ENCODE results near the gene CCDC92B.

CCDC92B gene

DNA sequence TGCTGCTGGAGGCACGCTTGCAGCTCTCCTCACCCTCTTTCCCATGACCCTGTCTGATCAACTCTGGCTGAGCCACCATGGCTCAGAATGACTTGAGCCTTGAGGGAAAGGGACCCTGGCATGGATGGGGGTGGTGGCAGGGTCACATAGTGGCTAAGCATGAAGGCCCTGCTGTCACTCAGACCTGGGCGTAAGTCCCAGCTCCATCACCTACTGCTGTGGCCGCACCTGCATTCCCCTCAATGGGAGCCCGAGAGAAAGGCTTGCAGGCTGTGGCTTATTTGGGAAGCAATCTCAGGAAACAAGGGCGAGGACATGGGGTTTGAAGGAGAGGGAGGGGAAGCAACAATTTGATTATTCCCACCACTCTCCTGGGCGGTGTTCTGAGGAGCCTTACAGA lies 29.0 kb upstream of the CCDC92B start:
- no peak for DNase-seq (ENCODE audit: low read depth in 2 of 2)

- DNase-seq (ENCODE audit: low read depth in 2 of 2) = no peak
These were observed 27.9 kb upstream of the CCDC92B start for GRCh38 chr17:2777242-2777867.

DNA sequence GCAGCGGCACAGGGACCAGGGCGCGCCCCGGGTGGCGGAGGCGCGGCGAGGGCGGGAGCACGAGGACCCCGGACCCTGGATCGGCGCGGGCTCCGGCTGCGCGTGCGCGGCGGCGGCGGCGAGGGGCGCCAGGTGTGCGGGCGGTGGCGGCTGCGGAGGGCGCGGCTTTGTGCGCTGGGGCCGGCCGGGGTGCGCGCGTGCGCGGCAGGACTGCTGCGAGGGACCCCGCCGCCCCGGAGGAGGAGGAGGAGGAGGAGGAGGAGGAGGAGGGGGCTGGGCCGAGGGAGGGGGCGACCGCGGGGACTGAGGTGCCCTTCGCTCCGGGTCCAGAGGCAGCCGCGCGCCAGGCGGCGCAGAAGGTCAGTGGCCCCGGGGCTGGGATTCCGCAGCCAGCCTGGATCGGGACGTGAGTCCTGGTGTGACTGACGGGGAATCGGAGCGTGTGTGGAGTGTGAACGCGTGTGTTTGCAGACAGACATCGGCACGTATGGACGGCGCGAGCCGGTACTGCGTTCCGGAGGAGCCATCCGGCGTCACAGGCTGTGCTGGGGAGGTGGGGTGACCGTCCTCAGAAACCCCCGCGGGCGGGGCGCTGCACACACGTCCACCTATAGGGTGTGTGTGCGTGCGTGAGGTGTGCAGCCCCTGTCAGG lies 27.3 kb upstream of the CCDC92B start:
- DNase-seq (ENCODE audit: low read depth in 2 of 2) = no peak

DNA sequence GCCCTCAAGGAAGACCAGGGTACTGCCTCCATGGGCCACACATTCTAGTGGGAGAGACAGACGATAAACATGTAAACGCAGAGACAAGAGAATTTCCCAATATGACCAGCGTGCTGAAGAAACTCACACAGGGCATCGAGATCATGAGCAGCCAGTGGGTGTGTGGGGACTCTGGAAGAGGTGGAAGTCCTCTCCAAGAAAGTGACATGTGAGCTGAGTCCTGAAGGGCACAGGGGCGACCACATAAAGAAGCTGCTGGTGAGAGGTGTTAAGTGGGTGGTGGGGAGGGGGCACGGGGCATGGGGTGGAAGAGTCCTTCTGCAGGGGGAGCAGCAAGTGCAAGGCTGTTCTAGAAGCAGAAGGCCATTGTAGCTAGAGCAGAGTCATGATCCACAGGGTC lies 25.8 kb upstream of the CCDC92B start:
- no peak for DNase-seq (ENCODE audit: low read depth in 2 of 2)

DNA sequence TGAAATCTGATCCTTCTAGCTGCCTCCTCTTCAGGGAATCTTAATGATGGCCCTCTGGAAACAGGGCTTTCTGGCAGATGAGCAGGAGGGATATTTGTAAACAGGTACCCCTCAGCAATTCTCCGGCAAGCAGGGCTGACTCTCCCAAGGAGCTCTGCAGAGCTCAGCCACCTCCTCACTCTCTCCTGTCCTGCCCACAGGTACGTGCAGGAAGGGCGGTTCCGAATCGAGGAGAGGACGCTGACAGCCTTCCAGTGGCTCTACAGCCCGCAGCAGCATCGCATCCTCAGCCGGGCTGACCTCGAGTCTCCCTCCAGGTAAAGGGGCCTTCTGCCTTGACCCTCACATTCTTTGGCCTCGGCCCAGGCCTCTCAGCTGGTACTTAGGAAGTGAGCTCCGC lies 20.7 kb upstream of the CCDC92B start:
- DNase-seq (ENCODE audit: low read depth in 2 of 2) = no peak

DNA sequence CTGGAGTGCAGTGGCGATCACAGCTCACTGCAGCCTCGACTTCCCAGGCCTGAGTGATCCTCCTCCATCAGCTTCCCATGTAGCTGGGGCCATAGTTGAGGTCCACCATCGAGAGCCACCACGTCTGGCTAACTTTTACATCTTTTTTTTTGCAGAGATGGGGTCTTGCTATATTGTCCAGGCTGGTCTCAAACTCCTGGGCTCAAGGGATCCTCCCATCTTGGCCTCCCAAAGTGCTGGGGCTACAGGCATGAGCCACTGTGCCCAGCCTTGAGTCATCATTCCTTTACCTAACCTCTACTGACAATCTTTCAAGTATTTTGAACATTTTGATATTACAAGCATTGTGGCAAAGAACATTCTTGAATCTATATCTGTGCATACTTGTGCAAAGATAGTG lies 9.4 kb upstream of the CCDC92B start:
- DNase-seq (ENCODE audit: low read depth in 2 of 2) = no peak

GRCh38 chr17:2755891-2756724 lies 6.7 kb upstream of the CCDC92B start:
- DNase-seq (ENCODE audit: low read depth in 2 of 2) = no peak

DNA sequence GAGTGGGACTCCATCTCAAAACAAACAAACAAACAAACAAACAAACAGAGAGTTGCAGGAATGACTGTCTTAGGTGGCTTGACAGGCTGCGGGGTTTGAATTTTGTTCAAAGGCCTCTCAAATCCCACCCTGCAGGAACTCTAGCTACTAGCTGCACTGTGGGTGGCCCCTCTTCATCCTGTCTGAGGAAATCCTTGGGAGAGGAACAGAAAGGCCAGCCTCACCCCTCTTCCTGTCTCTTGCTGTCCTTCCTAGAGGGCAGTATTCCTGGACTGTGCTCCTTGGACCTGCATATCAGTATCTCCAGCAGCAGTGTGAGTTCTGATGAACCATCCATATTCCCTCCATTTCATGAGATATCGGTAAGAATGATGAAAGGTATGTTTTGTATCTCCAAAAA lies 2.0 kb upstream of the CCDC92B start:
- no peak for DNase-seq (ENCODE audit: low read depth in 2 of 2)

DNA sequence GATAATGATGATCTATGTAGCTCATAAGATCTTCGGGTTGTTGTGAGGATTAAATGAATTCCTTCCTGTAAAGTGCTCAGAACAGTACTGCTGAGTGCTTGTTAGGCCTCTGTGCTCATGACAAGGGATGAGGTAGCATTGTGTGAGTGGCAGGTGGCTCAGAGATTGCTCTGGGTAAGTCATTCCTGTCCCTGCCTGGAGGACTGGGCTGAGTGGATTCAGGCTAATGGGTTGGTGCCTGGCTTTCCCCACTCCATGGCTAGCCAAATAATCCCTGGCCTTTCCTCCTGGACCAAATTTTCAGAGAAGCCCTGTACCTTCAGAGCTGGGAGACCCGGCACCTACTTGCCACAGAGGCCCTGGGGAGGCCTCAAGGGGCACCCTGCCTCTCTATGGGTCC lies 1.3 kb upstream of the CCDC92B start:
- DNase-seq (ENCODE audit: low read depth in 2 of 2) = no peak

- DNase-seq (ENCODE audit: low read depth in 2 of 2) = peak; percentile 17 to 56
These were observed 331 bp upstream of the CCDC92B start for GRCh38 chr17:2749784-2750181.

- DNase-seq (ENCODE audit: low read depth in 2 of 2) = no peak
These were observed 4.0 kb downstream of the CCDC92B start for GRCh38 chr17:2745317-2746037.

- no peak for DNase-seq (ENCODE audit: low read depth in 2 of 2)
These were observed 11.8 kb downstream of the CCDC92B start for GRCh38 chr17:2737693-2738092.

DNA sequence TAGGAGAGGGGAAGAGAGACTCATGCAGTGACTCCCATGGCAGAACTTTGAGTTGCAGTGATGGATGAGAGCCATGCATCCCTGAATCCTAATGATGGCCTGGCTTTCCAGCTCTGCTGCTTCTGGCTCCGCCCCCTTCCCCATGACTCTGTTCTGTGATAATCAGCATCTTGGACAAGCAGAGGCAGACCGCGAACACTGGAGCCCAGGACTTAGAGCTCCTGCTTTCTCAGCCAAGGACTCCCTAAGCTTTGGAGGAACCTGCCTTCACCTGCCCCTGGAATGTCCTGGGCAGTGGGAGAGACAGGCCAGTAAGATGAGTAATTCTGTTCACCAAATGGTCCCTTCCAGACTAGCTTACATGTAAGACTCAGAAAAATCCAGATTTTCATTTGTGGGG lies 12.5 kb downstream of the CCDC92B start:
- DNase-seq (ENCODE audit: low read depth in 2 of 2) = no peak

GRCh38 chr17:2735896-2736295 lies 13.6 kb downstream of the CCDC92B start:
- no peak for DNase-seq (ENCODE audit: low read depth in 2 of 2)

DNA sequence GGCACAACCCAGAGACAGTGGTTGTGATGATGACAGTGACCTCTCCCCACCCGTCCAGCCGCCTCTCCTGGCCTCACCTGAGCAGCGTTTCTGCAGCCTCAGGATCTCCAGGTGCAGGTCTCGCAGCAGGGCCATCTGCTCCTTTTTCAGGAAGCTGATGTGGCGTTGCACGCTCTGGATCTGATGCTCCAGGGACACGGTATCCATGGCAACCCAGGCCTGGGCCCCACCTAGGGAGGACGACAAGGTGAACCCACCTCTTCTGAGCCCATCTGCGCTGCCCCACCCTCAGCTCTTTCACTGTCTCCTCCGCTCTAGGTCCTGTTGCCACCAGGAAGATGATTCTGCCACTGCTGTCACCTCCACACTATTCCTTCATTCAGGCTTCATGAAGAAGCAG lies 14.5 kb downstream of the CCDC92B start:
- DNase-seq (ENCODE audit: low read depth in 2 of 2) = no peak

- no peak for DNase-seq (ENCODE audit: low read depth in 2 of 2)
These were observed 17.6 kb downstream of the CCDC92B start for GRCh38 chr17:2731807-2732206.

DNA sequence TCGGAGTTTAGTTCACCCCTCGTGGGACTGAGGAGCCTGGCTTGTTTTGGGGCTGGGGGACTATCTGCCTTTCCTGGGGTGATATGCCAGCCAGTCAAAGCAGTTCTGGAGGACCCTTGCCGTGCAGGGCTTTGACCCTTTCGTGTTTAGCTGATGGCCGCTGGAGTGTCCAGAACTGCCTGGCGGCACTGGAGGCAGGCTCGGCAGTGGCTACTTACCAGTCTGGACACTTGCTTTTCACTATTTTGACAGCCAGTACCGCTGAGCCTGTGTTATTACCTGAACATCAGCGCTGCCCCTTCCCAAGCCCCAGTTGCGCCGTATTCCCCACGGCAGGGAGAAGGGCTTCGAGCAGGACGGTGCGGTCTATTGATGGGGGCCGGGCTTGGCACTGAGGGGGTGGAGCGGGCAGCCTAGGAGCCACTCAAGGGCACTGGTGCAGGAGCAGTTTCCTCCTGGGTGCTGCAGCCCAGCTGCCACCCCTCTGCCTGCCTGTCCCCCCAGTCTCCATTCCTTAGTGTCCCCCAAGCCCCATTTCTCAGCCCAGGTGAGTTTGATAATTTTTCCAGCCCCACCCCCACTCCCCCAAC lies 18.6 kb downstream of the CCDC92B start:
- no peak for DNase-seq (ENCODE audit: low read depth in 2 of 2)

GRCh38 chr17:2724784-2725164 lies 24.7 kb downstream of the CCDC92B start:
- DNase-seq (ENCODE audit: low read depth in 2 of 2) = peak in 1 of 2 donors; percentile 24

GRCh38 chr17:2723997-2724783 lies 25.3 kb downstream of the CCDC92B start:
- no peak for DNase-seq (ENCODE audit: low read depth in 2 of 2)

DNA sequence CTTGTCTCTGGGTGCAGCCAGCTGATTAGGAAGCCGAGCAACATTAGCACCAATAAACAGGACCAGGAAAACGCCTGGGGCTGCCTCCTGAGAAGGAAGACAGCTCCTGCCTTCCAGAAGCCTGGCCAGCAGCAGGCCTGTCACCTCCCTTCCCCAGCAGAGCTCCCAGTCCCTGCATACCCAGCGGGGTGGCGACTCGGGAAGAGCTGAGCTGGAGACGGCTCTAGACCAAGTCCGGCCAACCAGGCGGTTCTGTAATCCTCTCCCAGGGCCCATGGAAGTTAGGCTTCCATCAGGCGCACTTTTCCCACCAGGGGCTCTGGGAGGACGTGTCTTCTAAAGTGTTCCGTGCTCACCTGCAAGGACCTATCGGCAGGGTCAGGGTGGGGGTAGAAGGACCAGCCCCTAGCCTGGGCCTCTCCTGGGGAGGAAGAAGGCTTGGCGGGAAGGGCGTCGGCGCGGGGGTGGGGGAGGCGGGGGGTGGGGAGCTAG lies 25.9 kb downstream of the CCDC92B start:
- no peak for DNase-seq (ENCODE audit: low read depth in 2 of 2)

GRCh38 chr17:2722611-2723010 lies 26.8 kb downstream of the CCDC92B start:
- DNase-seq (ENCODE audit: low read depth in 2 of 2) = no peak
